GM19025 (cell line): ENCODE data around the gene SSR4.

Source experiments
- ATAC-seq: cut with Tn5 transposase; IDR thresholded peaks from one replicate; pipeline ENCODE4 v1.9.1; 2021; ENCODE audit warnings: mild to moderate bottlenecking, low read depth, moderate library complexity; ENCODE audit not compliant: unreplicated experiment

The SSR4 gene

DNA sequence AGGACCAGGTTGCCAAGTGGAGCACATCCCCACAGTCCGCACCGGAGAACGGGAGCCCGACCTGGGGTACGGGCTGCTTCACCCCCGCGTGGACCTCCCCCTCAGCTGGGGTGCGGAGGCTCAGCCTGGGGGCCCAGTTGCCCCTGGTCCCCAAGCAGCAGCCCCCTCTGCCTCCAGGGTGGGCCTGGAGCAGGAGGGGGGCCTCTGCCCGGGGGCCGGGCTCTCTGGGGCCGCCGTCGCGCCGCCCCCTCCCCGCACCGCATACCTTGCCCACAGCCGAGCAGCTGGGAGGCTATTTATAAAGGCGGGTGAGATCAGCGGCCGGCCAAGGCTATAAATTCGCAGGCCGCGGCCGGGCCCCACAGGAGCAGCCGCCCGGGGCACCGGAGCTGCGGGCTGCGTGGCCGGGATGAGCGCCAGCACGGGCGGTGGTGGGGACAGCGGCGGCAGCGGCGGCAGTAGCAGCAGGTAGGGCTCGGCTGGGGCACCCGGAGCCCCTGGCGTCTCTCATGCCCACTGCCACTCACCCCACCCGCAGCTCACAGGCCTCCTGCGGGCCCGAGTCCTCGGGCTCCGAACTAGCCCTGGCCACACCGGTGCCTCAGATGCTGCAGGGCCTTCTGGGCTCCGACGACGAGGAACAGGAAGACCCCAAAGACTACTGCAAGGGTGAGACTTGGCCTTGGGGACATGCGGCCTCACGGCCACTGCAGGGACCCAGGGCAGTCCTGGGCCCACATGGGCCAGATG, 13.6 kb upstream of the SSR4 start, which contains the start of gene SRPK3:
TSS of gene SRPK3 (plus strand) at position 364 of the 750 bp plus-strand sequence. CDS start at position 410, 46 bp downstream.
- ATAC-seq, result no peak

- no peak for ATAC-seq
Observed at GRCh38 chrX:153781428-153782047, 12.9 kb upstream of the SSR4 start.

- no peak for ATAC-seq
Observed at GRCh38 chrX:153782313-153782712, 12.2 kb upstream of the SSR4 start.

DNA sequence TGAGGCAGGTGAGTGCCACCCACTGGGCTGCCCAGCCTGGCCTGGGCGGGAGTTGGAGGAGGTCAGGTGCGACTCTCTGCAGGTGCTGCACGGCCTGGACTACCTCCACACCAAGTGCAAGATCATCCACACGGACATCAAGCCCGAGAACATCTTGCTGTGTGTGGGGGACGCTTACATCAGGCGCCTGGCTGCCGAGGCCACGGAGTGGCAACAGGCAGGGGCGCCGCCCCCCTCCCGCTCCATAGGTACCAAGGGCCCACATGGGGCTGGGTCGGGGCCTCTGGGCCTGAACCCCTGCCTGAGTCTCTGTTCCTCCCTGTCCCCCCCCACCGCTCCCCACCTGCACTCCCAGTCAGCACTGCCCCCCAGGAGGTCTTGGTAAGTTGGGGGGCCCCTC, 11.6 kb upstream of the SSR4 start:
- no peak for ATAC-seq

- no peak for ATAC-seq
Observed at GRCh38 chrX:153783378-153784013, 11.0 kb upstream of the SSR4 start.

DNA sequence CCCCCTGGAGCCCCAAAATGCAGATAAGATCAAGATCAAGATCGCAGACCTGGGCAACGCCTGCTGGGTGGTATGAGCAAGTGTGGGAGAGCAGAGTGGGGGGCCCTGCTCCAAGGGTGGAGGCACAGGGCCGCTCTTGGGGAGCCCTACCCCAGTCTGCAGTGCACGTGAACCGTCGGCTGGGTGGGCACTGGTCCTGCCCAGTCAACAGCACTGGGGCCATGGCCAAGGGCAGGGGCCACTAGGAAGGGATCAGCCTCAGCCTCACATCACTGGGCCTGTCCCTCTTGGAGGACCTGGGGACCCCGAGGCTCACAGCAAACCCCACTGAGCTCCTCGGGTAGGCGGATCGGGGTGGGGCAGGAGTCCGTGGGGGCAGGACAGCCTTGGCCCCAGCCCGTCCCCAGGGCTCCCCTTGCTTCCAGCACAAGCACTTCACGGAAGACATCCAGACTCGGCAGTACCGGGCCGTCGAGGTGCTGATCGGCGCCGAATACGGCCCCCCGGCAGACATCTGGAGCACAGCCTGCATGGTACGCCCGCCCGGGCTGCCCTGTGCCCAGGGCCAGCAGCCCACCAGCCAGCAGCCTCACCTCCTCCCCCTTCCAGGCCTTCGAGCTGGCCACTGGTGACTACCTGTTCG, 10.0 kb upstream of the SSR4 start:
- ATAC-seq, result no peak

- ATAC-seq, result no peak
Observed at GRCh38 chrX:153786669-153787068, 7.8 kb upstream of the SSR4 start.

GRCh38 chrX:153789654-153790053, 4.8 kb upstream of the SSR4 start:
- ATAC-seq, result no peak

DNA sequence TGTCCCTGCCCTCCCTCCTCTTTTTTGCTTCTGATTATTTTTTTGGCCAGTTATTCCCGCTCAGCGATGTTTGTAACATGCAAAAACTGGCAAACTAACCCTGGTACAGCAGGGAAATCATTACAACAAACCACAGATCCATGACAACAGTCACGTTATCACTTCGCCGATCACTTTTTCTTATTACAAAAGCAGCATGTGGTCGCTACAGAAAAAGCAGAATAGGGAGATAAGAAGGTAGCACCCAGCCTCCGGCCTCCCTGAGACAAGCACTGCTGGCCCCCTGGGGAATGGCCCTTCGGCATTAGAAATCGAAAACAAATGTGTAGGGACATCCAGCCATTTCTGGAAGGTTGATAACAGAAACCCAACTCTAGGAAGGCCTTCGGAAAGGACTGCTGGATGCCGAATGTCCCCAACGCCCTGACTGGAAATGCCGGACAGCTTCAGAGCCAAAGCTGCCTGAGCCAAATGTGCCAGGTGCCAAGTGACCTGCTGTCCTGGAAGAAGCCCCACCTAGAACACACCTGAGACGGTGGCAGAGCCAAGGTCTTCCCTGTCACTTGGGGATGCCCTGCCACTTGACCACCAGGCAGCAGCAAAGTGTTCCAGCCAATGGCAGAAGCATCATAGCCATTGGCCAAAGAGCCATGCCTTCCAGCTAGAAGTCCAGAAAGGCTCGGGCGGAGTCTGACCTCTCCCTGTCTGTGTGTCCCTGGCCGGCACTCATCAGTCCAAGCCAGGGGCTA, 3.2 kb upstream of the SSR4 start:
- no peak for ATAC-seq

DNA sequence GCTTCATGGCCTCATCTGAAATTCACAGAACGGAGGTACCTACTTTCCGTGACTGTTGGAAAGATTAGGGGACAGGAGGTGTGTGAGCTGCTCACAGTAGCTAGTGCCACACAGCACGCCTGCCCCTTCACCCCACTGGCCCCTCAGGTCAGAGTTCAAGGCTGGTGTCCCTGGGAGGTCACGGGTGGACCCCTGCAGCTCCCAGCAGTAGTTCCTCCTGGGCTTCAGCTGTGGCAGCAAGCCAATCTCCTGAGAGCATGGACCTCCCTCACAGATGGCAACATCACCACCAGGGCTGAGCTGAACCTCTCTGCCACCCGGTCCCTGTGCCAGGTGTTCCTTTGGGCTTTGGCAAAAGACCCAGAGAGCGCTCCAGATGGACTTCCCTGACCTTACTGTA, 2.1 kb upstream of the SSR4 start:
- no peak for ATAC-seq

DNA sequence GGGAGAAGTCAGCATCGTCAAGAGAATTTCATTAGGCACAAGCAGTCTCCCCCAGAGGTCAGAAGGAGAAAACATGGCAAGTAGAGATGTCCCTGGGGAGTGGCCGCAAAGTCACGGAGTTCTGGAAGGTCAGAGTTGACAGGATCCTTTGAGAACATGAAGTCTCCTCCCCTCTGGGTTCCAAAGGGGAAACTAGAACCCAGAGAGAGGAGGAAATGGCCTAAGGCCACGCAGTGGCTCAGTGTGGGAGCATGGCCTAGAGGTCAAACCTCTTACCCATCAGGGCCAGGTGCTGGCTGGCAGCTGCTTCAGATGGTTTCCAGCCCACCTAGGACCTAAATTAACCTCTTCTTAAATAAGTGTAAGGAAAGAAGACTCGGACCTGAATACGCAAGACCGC, 1.2 kb upstream of the SSR4 start:
- ATAC-seq, result no peak

- ATAC-seq, result no peak
Observed at GRCh38 chrX:153794897-153795816, 689 bp downstream of the SSR4 start.

- ATAC-seq, result no peak
Observed at GRCh38 chrX:153797415-153798015, 3.0 kb downstream of the SSR4 start.

DNA sequence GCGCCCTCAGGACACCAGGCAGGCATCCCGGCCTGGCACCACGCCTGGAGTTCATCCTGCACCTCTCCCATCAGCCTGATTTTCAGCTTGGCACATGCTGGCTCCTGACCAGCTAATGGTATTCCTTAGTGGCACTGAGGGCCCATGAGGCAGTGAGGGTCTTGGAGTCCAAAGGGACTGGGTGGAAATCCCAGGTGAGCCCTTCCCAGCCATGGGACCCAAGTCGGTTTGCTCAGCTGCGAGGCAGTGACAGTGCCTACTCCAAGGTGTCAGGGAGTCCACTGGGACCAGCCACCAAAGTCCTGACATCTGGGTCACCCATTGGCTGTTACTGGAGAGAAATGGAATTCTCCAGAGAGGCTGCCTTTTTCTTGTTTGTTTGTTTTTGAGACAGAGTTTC, 4.9 kb downstream of the SSR4 start:
- ATAC-seq, result no peak

DNA sequence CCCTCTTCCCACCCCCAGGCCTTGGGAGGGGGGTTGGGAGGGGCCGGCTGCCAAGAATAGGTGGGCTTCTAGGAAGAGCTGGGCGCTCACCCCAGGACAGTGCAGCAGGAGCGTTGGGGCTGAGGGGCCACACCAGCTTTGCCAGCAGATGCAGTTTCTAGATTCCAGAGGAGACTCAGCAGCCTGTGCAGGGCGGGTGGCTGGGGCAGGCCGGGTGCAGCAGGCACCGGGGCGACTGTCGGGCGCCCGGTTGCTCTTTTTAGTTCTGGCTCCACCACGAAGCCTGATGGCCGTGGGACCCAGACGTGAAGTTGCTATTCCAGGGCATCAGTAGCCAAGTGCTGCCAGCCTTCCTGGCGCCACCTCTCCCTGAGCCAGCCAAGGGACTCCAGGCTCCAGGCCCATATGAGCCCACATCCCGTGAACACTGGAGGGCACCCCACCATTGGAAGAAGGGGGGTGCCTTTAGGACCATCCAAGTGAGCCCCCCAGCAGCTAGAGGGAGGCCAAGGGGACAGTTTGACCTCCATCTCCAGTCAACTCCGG, 5.8 kb downstream of the SSR4 start:
- no peak for ATAC-seq

GRCh38 chrX:153800746-153801145, 6.3 kb downstream of the SSR4 start:
- ATAC-seq, result no peak

- ATAC-seq, result no peak
Observed at GRCh38 chrX:153801669-153802068, 7.2 kb downstream of the SSR4 start.

DNA sequence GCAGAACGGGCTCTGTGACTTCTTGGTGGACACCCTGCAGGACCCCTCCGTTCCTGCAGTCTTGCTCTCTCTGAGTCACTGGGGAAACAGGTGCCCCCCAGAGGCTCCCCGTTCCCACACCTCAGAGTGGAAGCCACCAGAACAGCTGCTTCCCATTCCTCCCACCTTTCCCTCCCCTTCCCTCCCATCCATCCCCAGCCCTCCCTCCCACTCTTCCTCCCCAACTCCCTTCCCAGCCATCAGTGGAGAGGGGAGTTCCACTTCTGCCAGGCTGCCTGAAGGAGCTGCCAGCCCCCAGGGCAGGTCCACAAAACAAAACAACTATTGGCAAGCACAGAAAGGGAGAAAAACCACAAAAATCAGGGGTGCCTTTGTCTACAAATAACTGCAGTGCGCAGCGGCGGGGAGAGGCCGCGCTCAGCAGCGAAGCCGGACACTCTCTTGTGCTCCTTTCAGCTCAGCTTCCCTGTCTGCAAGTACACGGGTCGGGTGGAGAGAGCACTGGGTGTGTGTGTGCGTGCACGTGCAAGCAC, 8.1 kb downstream of the SSR4 start:
- no peak for ATAC-seq
